Activated T-helper 1 cell treated with anti-CD3 and anti-CD28 coated beads, Interleukin-2, amount 50 U/mL, for 16 hours (primary cell): ENCODE results near the gene SEMA6A.

Experiments used
- DNase-seq, 2 donors: peaks; one replicate each; pipeline ENCODE4 v3.0.0-alpha.2; 2020; ENCODE audit warnings: low read depth in 1 of 2, low spot score in 1 of 2

SEMA6A gene

GRCh38 chr5:116442931-116443551 is 131.6 kb downstream of the SEMA6A start:
- DNase-seq, result no peak

- DNase-seq, result no peak
Measured at GRCh38 chr5:116442095-116442534, 132.5 kb downstream of the SEMA6A start.

GRCh38 chr5:116441223-116441622 is 133.4 kb downstream of the SEMA6A start:
- no peak for DNase-seq

- DNase-seq, result no peak
Measured at GRCh38 chr5:116440457-116441001, 134.1 kb downstream of the SEMA6A start.

GRCh38 chr5:116439905-116440304 is 134.7 kb downstream of the SEMA6A start:
- DNase-seq, result no peak

GRCh38 chr5:116438979-116439554 is 135.6 kb downstream of the SEMA6A start:
- DNase-seq, result no peak

GRCh38 chr5:116437922-116438578 is 136.6 kb downstream of the SEMA6A start:
- DNase-seq, result no peak

GRCh38 chr5:116437351-116437705 is 137.3 kb downstream of the SEMA6A start:
- no peak for DNase-seq

- no peak for DNase-seq
Measured at GRCh38 chr5:116436674-116437350, 137.8 kb downstream of the SEMA6A start.

- no peak for DNase-seq
Measured at GRCh38 chr5:116428966-116429365, 145.7 kb downstream of the SEMA6A start.

- DNase-seq, result no peak
Measured at GRCh38 chr5:116428413-116428812, 146.2 kb downstream of the SEMA6A start.

- no peak for DNase-seq
Measured at GRCh38 chr5:116424951-116425350, 149.7 kb downstream of the SEMA6A start.

- no peak for DNase-seq
Measured at GRCh38 chr5:116424258-116424615, 150.4 kb downstream of the SEMA6A start.

- DNase-seq, result no peak
Measured at GRCh38 chr5:116423587-116424257, 150.9 kb downstream of the SEMA6A start.

GRCh38 chr5:116423141-116423540 is 151.5 kb downstream of the SEMA6A start:
- DNase-seq, result no peak

GRCh38 chr5:116421080-116421629 is 153.5 kb downstream of the SEMA6A start:
- no peak for DNase-seq

GRCh38 chr5:116420540-116420939 is 154.1 kb downstream of the SEMA6A start:
- no peak for DNase-seq

GRCh38 chr5:116419258-116419657 is 155.4 kb downstream of the SEMA6A start:
- no peak for DNase-seq

- DNase-seq, result no peak
Measured at GRCh38 chr5:116418774-116419173, 155.8 kb downstream of the SEMA6A start.

- no peak for DNase-seq
Measured at GRCh38 chr5:116418016-116418415, 156.6 kb downstream of the SEMA6A start.

GRCh38 chr5:116415989-116416388 is 158.6 kb downstream of the SEMA6A start:
- no peak for DNase-seq
